ENCODE results near the gene PAQR4. TPM values are rescaled to one million over a fixed set of nuclear protein-coding genes. Genes with fewer than 3 reads are reported as not detected.

Gene PAQR4
- polyA plus RNA-seq, 1 of the 3 experiments (the other 2 are of a cell fraction): 8.8 TPM

DNA sequence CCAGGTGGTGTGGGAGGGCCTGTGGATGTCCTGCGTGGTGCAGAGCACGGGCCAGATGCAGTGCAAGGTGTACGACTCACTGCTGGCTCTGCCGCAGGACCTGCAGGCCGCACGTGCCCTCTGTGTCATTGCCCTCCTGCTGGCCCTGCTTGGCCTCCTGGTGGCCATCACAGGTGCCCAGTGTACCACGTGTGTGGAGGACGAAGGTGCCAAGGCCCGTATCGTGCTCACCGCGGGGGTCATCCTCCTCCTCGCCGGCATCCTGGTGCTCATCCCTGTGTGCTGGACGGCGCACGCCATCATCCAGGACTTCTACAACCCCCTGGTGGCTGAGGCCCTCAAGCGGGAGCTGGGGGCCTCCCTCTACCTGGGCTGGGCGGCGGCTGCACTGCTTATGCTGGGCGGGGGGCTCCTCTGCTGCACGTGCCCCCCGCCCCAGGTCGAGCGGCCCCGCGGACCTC lies 44.4 kb downstream of the PAQR4 start:
- Histone ChIP-seq H3K79me2 (ENCODE audit: insufficient read depth) (no peaks in the 10 kb centered on the region), H3K36me3 (replicated peaks in 1 of 2; ENCODE audit: control insufficient read depth in 1 of 2, insufficient read depth in 2 of 2, low read length in 1 of 2) (no peaks in the 10 kb centered on the region), H3K9me3 (no peaks in the 10 kb centered on the region), H3K27ac (ENCODE audit: low read depth in 2 of 2, low read length in 1 of 2) (no peak overlapping the region), H4K20me1 (ENCODE audit: insufficient read depth) (no peaks in the 10 kb centered on the region), H3K9ac (no peak overlapping the region), H3K4me2 (no peak overlapping the region), H2AFZ (ENCODE audit: low read depth) (no peak overlapping the region), H3K9me2 (no peaks in the 10 kb centered on the region), H3K27me3 (ENCODE audit: insufficient read depth) (no peaks in the 10 kb centered on the region), H3F3A (replicated peaks; ENCODE audit: insufficient read depth) (no peaks in the 10 kb centered on the region), H3K4me3 (ENCODE audit: low read depth in 2 of 2, low read length in 1 of 2) (no peak overlapping the region), H3K4me1 (ENCODE audit: control insufficient read depth in 1 of 2, insufficient read depth in 2 of 2, low read depth in 1 of 2, low read length in 1 of 2) (peaks cover 0 to 6% of the 10 kb centered on the region in 2 experiments; a peak in 1 of 4 replicates)
- CTCF ChIA-PET: interaction anchor here (1.3 kb wide), 1 partner anchor 19 kb away, joined by 5 read pairs; no protein-coding TSS in a partner anchor
- POLR2A ChIA-PET: no interaction called here
- 84% methylated on average over 18 of the region's 27 CpGs for WGBS (ENCODE audit: low lambda C conversion rate)
- no peak for DNase-seq
- TF ChIP-seq FOSL2 (IDR thresholded peaks at IDR 0.05; ENCODE audit: borderline replicate concordance, low read depth) (no peak), MEF2A (IDR thresholded peaks at IDR 0.05; ENCODE audit: borderline replicate concordance, low read depth) (no peak), NFIC (IDR thresholded peaks at IDR 0.05; ENCODE audit: borderline replicate concordance) (no peak), ELF1 (IDR thresholded peaks at IDR 0.05) (no peak), EZH2phosphoT487 (IDR thresholded peaks at IDR 0.05; ENCODE audit: borderline replicate concordance, low read depth) (no peak), SMC3 (IDR thresholded peaks at IDR 0.05; ENCODE audit: low read depth, low read length) (no peak), POLR2AphosphoS5 (IDR thresholded peaks at IDR 0.05; ENCODE audit: low read depth, low read length) (no peak), REST (IDR thresholded peaks at IDR 0.05; ENCODE audit: low read depth, low read length) (no peak), JUND (IDR thresholded peaks at IDR 0.05) (no peak), NRF1 (IDR thresholded peaks at IDR 0.05; ENCODE audit: low read depth, low read length) (no peak)
- TF ChIP-seq, protein P1, sequence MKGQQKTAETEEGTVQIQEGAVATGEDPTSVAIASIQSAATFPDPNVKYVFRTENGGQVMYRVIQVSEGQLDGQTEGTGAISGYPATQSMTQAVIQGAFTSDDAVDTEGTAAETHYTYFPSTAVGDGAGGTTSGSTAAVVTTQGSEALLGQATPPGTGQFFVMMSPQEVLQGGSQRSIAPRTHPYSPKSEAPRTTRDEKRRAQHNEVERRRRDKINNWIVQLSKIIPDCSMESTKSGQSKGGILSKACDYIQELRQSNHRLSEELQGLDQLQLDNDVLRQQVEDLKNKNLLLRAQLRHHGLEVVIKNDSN (IDR thresholded peaks at IDR 0.05; ENCODE audit: borderline replicate concordance, low read depth): no peak

DNA sequence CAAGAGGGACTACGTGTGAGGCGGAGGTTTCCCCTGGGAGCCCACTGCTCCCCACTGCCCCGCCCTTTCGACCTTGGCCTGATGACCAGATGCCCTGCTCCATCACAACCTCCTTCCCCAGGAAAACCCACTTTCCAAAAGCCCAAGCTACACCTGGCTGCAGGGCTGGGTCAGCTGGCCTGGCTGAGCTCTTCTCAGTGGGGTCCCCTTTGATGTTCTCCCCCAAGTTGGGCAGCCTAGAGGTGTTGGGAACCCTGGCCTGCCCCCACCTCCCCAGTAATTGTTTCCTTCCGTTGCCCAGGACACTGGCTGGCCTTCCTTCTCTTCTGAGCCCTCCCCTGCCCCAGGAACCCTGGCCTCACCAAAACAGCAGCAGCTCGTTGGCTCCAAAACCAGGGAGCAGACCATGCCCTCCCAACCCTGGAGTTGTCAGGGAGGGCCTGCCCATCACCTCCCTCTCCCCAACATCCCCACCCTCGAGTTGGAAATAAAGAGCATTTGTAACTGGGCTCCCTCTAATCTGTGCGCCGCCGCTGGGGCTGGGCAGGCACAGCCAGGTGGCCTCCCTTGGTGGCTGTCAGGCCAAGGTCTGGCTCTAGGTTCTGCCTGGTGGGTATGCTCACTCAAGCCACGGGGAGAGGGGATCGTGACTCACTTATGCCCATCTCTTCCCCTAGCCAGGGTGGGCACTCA lies 45.0 kb downstream of the PAQR4 start:
- Histone ChIP-seq H3K36me3 (replicated peaks in 1 of 2; ENCODE audit: control insufficient read depth in 1 of 2, insufficient read depth in 2 of 2, low read length in 1 of 2) (no peaks in the 10 kb centered on the region), H2AFZ (ENCODE audit: low read depth) (no peak overlapping the region), H3K4me3 (ENCODE audit: low read depth in 2 of 2, low read length in 1 of 2) (no peak overlapping the region), H3F3A (replicated peaks; ENCODE audit: insufficient read depth) (no peaks in the 10 kb centered on the region), H3K9me3 (no peaks in the 10 kb centered on the region), H3K9me2 (no peaks in the 10 kb centered on the region), H3K4me2 (no peak overlapping the region), H3K27ac (ENCODE audit: low read depth in 2 of 2, low read length in 1 of 2) (no peak overlapping the region), H4K20me1 (ENCODE audit: insufficient read depth) (no peaks in the 10 kb centered on the region), H3K9ac (no peak overlapping the region), H3K27me3 (ENCODE audit: insufficient read depth) (no peaks in the 10 kb centered on the region), H3K79me2 (ENCODE audit: insufficient read depth) (no peaks in the 10 kb centered on the region), H3K4me1 (ENCODE audit: control insufficient read depth in 1 of 2, insufficient read depth in 2 of 2, low read depth in 1 of 2, low read length in 1 of 2) (peaks cover 0 to 6% of the 10 kb centered on the region in 2 experiments; a peak in 1 of 4 replicates)
- CTCF ChIA-PET: interaction anchor here (1.0 kb wide), 1 partner anchor 87 kb away, joined by 3 read pairs; no protein-coding TSS in a partner anchor
- WGBS (ENCODE audit: low lambda C conversion rate): 73% methylated on average over 12 of the region's 12 CpGs
- no peak for DNase-seq
- POLR2A ChIA-PET: no interaction called here
- TF ChIP-seq TCF12 (IDR thresholded peaks at IDR 0.05): no peak
- TF ChIP-seq TAF1 (IDR thresholded peaks at IDR 0.05; ENCODE audit: borderline replicate concordance, low read depth, low read length): no peak
- TF ChIP-seq CHD2 (IDR thresholded peaks at IDR 0.05; ENCODE audit: low read length, partially characterized antibody): no peak
- no peak for TF ChIP-seq MAX (IDR thresholded peaks at IDR 0.05; ENCODE audit: low read depth)
- no peak for TF ChIP-seq MEF2A (IDR thresholded peaks at IDR 0.05; ENCODE audit: borderline replicate concordance, low read depth)
- TF ChIP-seq, protein P2, sequence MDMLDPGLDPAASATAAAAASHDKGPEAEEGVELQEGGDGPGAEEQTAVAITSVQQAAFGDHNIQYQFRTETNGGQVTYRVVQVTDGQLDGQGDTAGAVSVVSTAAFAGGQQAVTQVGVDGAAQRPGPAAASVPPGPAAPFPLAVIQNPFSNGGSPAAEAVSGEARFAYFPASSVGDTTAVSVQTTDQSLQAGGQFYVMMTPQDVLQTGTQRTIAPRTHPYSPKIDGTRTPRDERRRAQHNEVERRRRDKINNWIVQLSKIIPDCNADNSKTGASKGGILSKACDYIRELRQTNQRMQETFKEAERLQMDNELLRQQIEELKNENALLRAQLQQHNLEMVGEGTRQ (IDR thresholded peaks at IDR 0.05; ENCODE audit: borderline replicate concordance, low read depth, low read length): no peak
- no peak for TF ChIP-seq NFIC (IDR thresholded peaks at IDR 0.05; ENCODE audit: borderline replicate concordance)
- no peak for TF ChIP-seq ZBTB33 (IDR thresholded peaks at IDR 0.05; ENCODE audit: borderline replicate concordance, low read depth)
- TF ChIP-seq FOXJ3 (CRISPR knock-in tag; IDR thresholded peaks at IDR 0.05): no peak
- TF ChIP-seq MXI1 (IDR thresholded peaks at IDR 0.05; ENCODE audit: low read depth, low read length): no peak
- no peak for TF ChIP-seq NRF1 (IDR thresholded peaks at IDR 0.05; ENCODE audit: low read depth, low read length)
- TF ChIP-seq FOXM1 (IDR thresholded peaks at IDR 0.05; ENCODE audit: low read depth): no peak

Data from SK-N-SH (cell line).